Measurements from ENCODE around the gene CORIN. TPM values are rescaled to one million over a fixed set of nuclear protein-coding genes. Genes with fewer than 3 reads are reported as not detected.

CORIN gene
- total and polyA plus RNA-seq, 4 donors: 0.15 to 9.1 (median 1.0) TPM

- Histone ChIP-seq H3K9ac (ENCODE audit: insufficient read depth in 1 of 2, low read length in 2 of 2) (no peak overlapping the region), H3K4me3 (no peak overlapping the region), H3K4me1 (ENCODE audit: control insufficient read depth in 5 of 5, insufficient read depth in 5 of 5, low read length in 5 of 5) (peaks cover 0 to 2% (median 0%) of the 10 kb centered on the region in 5 donors), H3K9me3 (ENCODE audit: control insufficient read depth in 4 of 4, insufficient read depth in 3 of 4, low read length in 3 of 4) (peaks cover 0 to 3% (median 0%) of the 10 kb centered on the region in 4 donors), H3K27ac (ENCODE audit: low read depth in 1 of 2, low read length in 1 of 2) (no peak overlapping the region), H3K27me3 (ENCODE audit: control insufficient read depth in 3 of 3, insufficient read depth in 3 of 3, low read length in 2 of 3) (no peaks in the 10 kb centered on the region), H3K36me3 (ENCODE audit: control insufficient read depth in 4 of 4, insufficient read depth in 4 of 4, low read length in 4 of 4) (no peaks in the 10 kb centered on the region)
- ATAC-seq (ENCODE audit: insufficient read depth, low FRiP score): no peak
- no peak for TF ChIP-seq CTCF (IDR thresholded peaks at IDR 0.05; ENCODE audit: control extremely low read depth, extremely low read depth)
- WGBS, 2 donors: 91 to 94% methylated on average over 2 of the region's 2 CpGs
- DNase-seq: no peak
Observed at GRCh38 chr4:47750788-47751187, 87.1 kb downstream of the CORIN start.

GRCh38 chr4:47749858-47750257, 88.0 kb downstream of the CORIN start:
- TF ChIP-seq CTCF (IDR thresholded peaks at IDR 0.05; ENCODE audit: control extremely low read depth, extremely low read depth): no peak
- 80 to 87% methylated on average over 4 of the region's 4 CpGs for WGBS, 2 donors
- Histone ChIP-seq H3K4me3 (no peak overlapping the region), H3K9me3 (ENCODE audit: control insufficient read depth in 4 of 4, insufficient read depth in 3 of 4, low read length in 3 of 4) (peaks cover 0 to 3% (median 0%) of the 10 kb centered on the region in 4 donors), H3K9ac (ENCODE audit: insufficient read depth in 1 of 2, low read length in 2 of 2) (no peak overlapping the region), H3K27me3 (ENCODE audit: control insufficient read depth in 3 of 3, insufficient read depth in 3 of 3, low read length in 2 of 3) (no peaks in the 10 kb centered on the region), H3K27ac (ENCODE audit: low read depth in 1 of 2, low read length in 1 of 2) (peak overlapping the region in 1 of 2 donors; percentile 14), H3K4me1 (ENCODE audit: control insufficient read depth in 5 of 5, insufficient read depth in 5 of 5, low read length in 5 of 5) (peaks cover 0 to 2% (median 0%) of the 10 kb centered on the region in 5 donors), H3K36me3 (ENCODE audit: control insufficient read depth in 4 of 4, insufficient read depth in 4 of 4, low read length in 4 of 4) (no peaks in the 10 kb centered on the region)
- ATAC-seq (ENCODE audit: insufficient read depth, low FRiP score): no peak
- DNase-seq: no peak

GRCh38 chr4:47749060-47749459, 88.8 kb downstream of the CORIN start:
- 91 to 97% methylated on average over 1 of the region's 1 CpG for WGBS, 2 donors
- H3K9ac ChIP-seq (ENCODE audit: insufficient read depth in 1 of 2, low read length in 2 of 2): no peak overlapping the region

More at GRCh38 chr4:47749060-47749459, 88.8 kb downstream of the CORIN start:
- Histone ChIP-seq H3K4me3 (no peak overlapping the region), H3K27me3 (ENCODE audit: control insufficient read depth in 3 of 3, insufficient read depth in 3 of 3, low read length in 2 of 3) (no peaks in the 10 kb centered on the region), H3K4me1 (ENCODE audit: control insufficient read depth in 5 of 5, insufficient read depth in 5 of 5, low read length in 5 of 5) (peaks cover 0 to 2% (median 0%) of the 10 kb centered on the region in 5 donors), H3K36me3 (ENCODE audit: control insufficient read depth in 4 of 4, insufficient read depth in 4 of 4, low read length in 4 of 4) (no peaks in the 10 kb centered on the region), H3K9me3 (ENCODE audit: control insufficient read depth in 4 of 4, insufficient read depth in 3 of 4, low read length in 3 of 4) (peaks cover 0 to 3% (median 0%) of the 10 kb centered on the region in 4 donors), H3K27ac (ENCODE audit: low read depth in 1 of 2, low read length in 1 of 2) (peak overlapping the region in 1 of 2 donors; percentile 14)
- ATAC-seq (ENCODE audit: insufficient read depth, low FRiP score) (no peak), DNase-seq (no peak)
- no peak for TF ChIP-seq CTCF (IDR thresholded peaks at IDR 0.05; ENCODE audit: control extremely low read depth, extremely low read depth)

Data from lung (tissue), 12 donors.